Esophagus (tissue), 2 donors: ENCODE results near the gene VPS33B. TPM values are rescaled to one million over a fixed set of nuclear protein-coding genes. Genes with fewer than 3 reads are reported as not detected.
A peak's percentile ranks its signal among the peaks of the same experiment; 100 is the strongest.

Experiments
- H3K27ac ChIP-seq, 2 donors: one replicate each; pipeline ENCODE4 v1.5.1; 2013; ENCODE audit warnings: low read depth in 2 of 2, mild to moderate bottlenecking in 2 of 2, inconsistent platforms in 1 of 2, low read length in 1 of 2, moderate library complexity in 1 of 2
- H3K27me3 ChIP-seq, 2 donors: one replicate each; pipeline ENCODE4 v1.6.1; 2013; ENCODE audit warnings: low read length in 2 of 2, control low read depth in 1 of 2, mild to moderate bottlenecking in 1 of 2; ENCODE audit not compliant: insufficient read depth in 2 of 2, control insufficient read depth in 1 of 2
- H3K36me3 ChIP-seq, 2 donors: one replicate each; pipeline ENCODE4 v1.6.1; 2013; ENCODE audit warnings: low read length in 1 of 2; ENCODE audit not compliant: control insufficient read depth in 2 of 2, insufficient read depth in 2 of 2
- H3K4me1 ChIP-seq, 2 donors: one replicate each; pipeline ENCODE4 v1.6.1; 2013; ENCODE audit warnings: low read length in 1 of 2; ENCODE audit not compliant: control insufficient read depth in 2 of 2, insufficient read depth in 2 of 2
- H3K4me3 ChIP-seq, 2 donors: one replicate each; pipeline ENCODE4 v1.5.1; 2013; ENCODE audit warnings: low read length in 2 of 2, mild to moderate bottlenecking in 2 of 2, low read depth in 1 of 2, moderate library complexity in 1 of 2
- H3K9me3 ChIP-seq, 2 donors: one replicate each; pipeline ENCODE4 v1.6.1; 2013; ENCODE audit warnings: mild to moderate bottlenecking in 2 of 2, low read depth in 1 of 2, low read length in 1 of 2, moderate library complexity in 1 of 2; ENCODE audit not compliant: control insufficient read depth in 2 of 2, insufficient read depth in 1 of 2
- WGBS, 2 donors: extraction: QIAGEN DNeasy Blood & Tissue Kit; methylation state at CpG; one replicate each; pipeline ENCODE4 v1.1.7; 2013; 5-methylcytosine and 5-hydroxymethylcytosine counted together
- polyA plus RNA-seq, 2 donors: library from polyadenylated mRNA; stranded (reverse); fragments of 200-250 nt; gene quantifications; one replicate each; pipeline ENCODE4 v1.2.3, GENCODE V29; 2013
- donor health status: healthy with polysubstance abuse.
- donor health status: Bipolar disorder and iron deficiency.

VPS33B gene
- polyA plus RNA-seq, 2 donors, result 7.6 to 8.3 TPM

DNA sequence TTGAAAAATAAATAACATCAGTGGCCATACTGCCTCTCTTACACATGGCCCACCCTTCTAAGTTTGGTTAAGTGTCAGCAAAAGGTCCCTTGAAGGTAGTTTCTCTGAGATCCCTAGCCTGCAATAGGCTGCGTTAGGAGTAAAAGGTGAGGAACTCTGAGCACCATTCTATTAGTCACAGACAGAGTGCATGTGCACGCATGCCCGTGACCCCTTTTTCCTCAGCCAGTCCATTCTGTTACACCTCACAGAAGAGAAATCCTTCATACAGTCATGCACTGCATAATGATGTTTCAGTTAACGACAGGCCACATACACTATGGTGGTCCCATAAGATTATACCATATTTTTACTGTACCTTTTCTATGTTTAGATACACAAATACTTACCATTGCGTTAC, 55.2 kb downstream of the VPS33B start:
- Histone ChIP-seq H3K27ac (no peak overlapping the region), H3K4me1 (no peaks in the 10 kb centered on the region), H3K27me3 (no peaks in the 10 kb centered on the region), H3K36me3 (peaks cover 6 to 11% of the 10 kb centered on the region in 2 donors), H3K4me3 (no peak overlapping the region), H3K9me3 (no peaks in the 10 kb centered on the region)
- WGBS, 2 donors, result 62 to 92% methylated on average over 5 of the region's 5 CpGs

DNA sequence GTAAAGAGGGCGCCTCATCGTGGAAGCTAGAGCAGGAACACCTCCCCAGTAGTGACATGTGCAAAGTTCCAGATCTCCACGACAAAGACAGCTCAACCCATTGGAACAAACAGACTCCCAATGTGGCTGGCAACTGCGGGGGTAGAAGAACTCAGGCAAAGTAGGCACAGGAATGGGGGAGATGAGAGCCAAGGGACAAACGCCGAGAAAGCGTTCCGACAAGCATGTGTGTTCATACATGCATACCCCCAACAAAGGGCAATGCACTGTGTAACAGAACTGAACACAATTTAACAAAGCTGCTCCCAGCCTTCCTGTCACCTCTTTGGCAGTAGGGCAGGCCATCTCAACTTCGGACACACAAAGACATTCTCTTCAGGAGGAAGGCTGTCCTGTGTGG, 56.1 kb downstream of the VPS33B start:
- no peaks in the 10 kb centered on the region for H3K4me1 ChIP-seq
- no peak overlapping the region for H3K4me3 ChIP-seq
- no peak overlapping the region for H3K27ac ChIP-seq
- H3K36me3 ChIP-seq, result peaks cover 8 to 18% of the 10 kb centered on the region in 2 donors
- 74 to 83% methylated on average over 9 of the region's 9 CpGs for WGBS, 2 donors
- H3K27me3 ChIP-seq, result no peaks in the 10 kb centered on the region
- no peaks in the 10 kb centered on the region for H3K9me3 ChIP-seq

DNA sequence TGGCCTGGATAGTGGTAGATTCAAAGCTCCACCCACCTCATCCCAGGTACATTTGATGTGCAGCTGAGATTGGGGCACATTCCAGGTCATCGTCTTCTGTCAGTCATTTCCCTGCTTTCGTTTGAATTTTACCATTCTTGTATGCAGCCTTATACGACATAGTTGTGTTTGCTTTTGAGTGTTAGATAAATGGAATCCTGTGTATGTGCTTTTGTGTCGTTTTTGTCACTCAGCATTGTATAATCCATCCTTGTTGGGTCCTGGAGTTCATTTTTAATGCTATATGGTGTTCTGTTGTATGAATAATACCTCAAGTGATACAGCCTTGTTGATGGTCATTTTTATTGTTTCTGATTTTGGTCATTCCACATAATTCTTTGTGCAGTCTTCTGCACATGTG, 60.4 kb downstream of the VPS33B start:
- no peaks in the 10 kb centered on the region for H3K27me3 ChIP-seq
- no peak overlapping the region for H3K4me3 ChIP-seq
- peaks cover 12 to 30% of the 10 kb centered on the region in 2 donors for H3K36me3 ChIP-seq
- 80 to 84% methylated on average over 4 of the region's 4 CpGs for WGBS, 2 donors
- no peak overlapping the region for H3K27ac ChIP-seq
- H3K9me3 ChIP-seq, result no peaks in the 10 kb centered on the region
- peaks cover 0 to 7% of the 10 kb centered on the region in 2 donors for H3K4me1 ChIP-seq

DNA sequence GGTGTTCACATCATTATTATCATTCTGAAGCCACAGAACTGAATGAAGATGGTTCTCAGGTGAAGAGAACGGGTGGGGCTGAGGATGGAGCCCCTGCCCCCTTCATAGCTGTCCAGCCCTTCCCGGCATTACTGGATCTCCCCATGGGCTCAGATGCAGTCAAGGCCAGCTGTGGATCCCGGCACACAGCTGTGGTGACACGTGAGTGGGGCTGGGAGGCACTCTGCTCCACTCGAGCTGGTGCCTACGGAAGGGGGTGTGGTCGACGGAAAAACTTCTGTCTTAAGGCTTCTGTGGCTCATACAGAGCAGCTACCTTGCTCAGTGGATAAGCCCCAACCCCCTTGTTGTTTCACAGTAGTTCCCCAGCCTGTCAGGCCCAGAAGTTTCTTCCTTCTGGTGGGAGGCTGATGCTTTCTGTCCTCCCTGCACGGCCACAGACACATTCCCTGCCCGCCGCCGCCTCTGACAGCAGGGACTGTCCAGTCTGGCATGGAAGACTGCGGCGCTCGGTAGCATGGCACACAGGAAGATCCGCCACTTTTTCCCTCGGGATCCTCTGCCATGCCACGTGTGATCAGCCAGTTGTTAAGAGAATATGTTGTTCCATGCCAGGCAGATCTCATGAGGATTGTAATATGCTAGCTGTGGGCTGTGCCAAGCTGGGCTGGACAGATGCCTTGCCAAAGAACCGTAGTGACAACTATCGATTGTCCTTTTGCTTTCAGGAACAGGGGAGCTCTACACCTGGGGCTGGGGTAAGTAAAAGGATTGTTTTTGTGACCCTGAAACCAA, 61.9 kb downstream of the VPS33B start:
- WGBS, 2 donors, result 79 to 83% methylated on average over 20 of the region's 20 CpGs
- H3K36me3 ChIP-seq, result peaks cover 5 to 25% of the 10 kb centered on the region in 2 donors
- no peaks in the 10 kb centered on the region for H3K9me3 ChIP-seq
- H3K27ac ChIP-seq, result peak overlapping the region in 1 of 2 donors; percentile 47
- H3K4me1 ChIP-seq, result peaks cover 6 to 7% of the 10 kb centered on the region in 2 donors
- no peaks in the 10 kb centered on the region for H3K27me3 ChIP-seq
- H3K4me3 ChIP-seq, result no peak overlapping the region

- Histone ChIP-seq H3K4me1 (peaks cover 7 to 8% of the 10 kb centered on the region in 2 donors), H3K36me3 (peaks cover 5 to 25% of the 10 kb centered on the region in 2 donors), H3K27me3 (no peaks in the 10 kb centered on the region), H3K4me3 (no peak overlapping the region), H3K9me3 (no peaks in the 10 kb centered on the region), H3K27ac (no peak overlapping the region)
- 63 to 66% methylated on average over 5 of the region's 5 CpGs for WGBS, 2 donors
Measured at GRCh38 chr15:90959894-90960293, 62.5 kb downstream of the VPS33B start.

DNA sequence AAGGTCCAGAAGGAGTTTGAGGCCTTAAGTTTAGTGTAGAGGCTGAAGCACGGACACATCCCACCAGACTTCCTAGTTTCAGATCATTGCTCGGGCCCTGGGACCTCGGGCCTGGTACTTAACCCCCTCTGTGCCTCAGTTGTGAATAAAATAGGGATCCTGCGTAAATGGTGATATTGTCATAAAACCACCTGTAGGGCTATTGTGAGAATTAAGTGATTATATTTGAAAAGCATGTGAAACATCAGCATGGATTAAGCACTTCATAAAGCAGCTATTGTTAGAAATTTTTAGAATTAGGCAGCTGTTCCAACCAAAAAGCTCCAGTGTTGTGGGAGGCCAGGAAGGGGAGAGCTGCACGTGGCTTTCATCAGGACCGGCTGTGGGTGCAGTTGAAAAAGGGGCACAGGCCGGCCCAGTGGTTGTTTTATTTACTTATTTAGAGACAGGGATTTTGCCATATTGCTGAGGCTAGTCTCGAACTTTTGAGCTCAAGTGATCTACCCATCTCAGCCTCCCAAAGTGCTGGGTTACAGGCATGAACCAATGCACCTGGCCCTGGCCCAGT, 63.3 kb downstream of the VPS33B start:
- H3K36me3 ChIP-seq, result peaks cover 5 to 25% of the 10 kb centered on the region in 2 donors
- H3K9me3 ChIP-seq, result no peaks in the 10 kb centered on the region
- no peak overlapping the region for H3K27ac ChIP-seq
- peaks cover 7 to 8% of the 10 kb centered on the region in 2 donors for H3K4me1 ChIP-seq
- WGBS, 2 donors, result 83% methylated on average over 8 of the region's 8 CpGs
- no peaks in the 10 kb centered on the region for H3K27me3 ChIP-seq
- no peak overlapping the region for H3K4me3 ChIP-seq

GRCh38 chr15:90957791-90958190, 64.6 kb downstream of the VPS33B start:
- WGBS, 2 donors, result 71 to 76% methylated on average over 6 of the region's 6 CpGs
- Histone ChIP-seq H3K36me3 (peaks cover 5 to 34% of the 10 kb centered on the region in 2 donors), H3K4me1 (peaks cover 7 to 12% of the 10 kb centered on the region in 2 donors), H3K9me3 (no peaks in the 10 kb centered on the region), H3K4me3 (peak overlapping the region in 1 of 2 donors; percentile 75), H3K27ac (no peak overlapping the region), H3K27me3 (no peaks in the 10 kb centered on the region)

GRCh38 chr15:90957031-90957790, 65.2 kb downstream of the VPS33B start:
- 23 to 26% methylated on average over 44 to 63 of the region's 63 CpGs for WGBS, 2 donors
- Histone ChIP-seq H3K27ac (peak overlapping the region in 1 of 2 donors; percentile 69), H3K4me1 (peaks cover 7 to 12% of the 10 kb centered on the region in 2 donors), H3K36me3 (peaks cover 5 to 36% of the 10 kb centered on the region in 2 donors), H3K27me3 (no peaks in the 10 kb centered on the region), H3K9me3 (no peaks in the 10 kb centered on the region), H3K4me3 (peak overlapping the region; percentile 72 to 75)

GRCh38 chr15:90956274-90957030, 65.9 kb downstream of the VPS33B start:
- peaks cover 7 to 12% of the 10 kb centered on the region in 2 donors for H3K4me1 ChIP-seq
- peaks cover 5 to 32% of the 10 kb centered on the region in 2 donors for H3K36me3 ChIP-seq
- 9% methylated on average over 54 to 56 of the region's 56 CpGs for WGBS, 2 donors
- H3K9me3 ChIP-seq, result no peaks in the 10 kb centered on the region
- H3K4me3 ChIP-seq, result peak overlapping the region; percentile 72 to 75
- peak overlapping the region in 1 of 2 donors; percentile 69 for H3K27ac ChIP-seq
- H3K27me3 ChIP-seq, result no peaks in the 10 kb centered on the region
